HL-60/S4 treated with retinoic acid at 250 ng/mL for 4 days and 3 days (cell line): ENCODE results near the gene ARFRP1.
"Not testable (repeated sequence)": the region's sequence is repeated elsewhere in the genome, so short reads cannot be mapped to it uniquely, and the experiment has no call there.

Experiments used
- in situ Hi-C: fragments of 300-500 bp; cut with MboI; formaldehyde crosslinking; loops from 2 replicates; pipeline ENCODE4 v1.7.0; 2022; ENCODE audit warnings: low sequenced_read_pairs

Gene ARFRP1

GRCh38 chr20:63733579-63734081 lies 25.9 kb upstream of the ARFRP1 start:
- in situ Hi-C loops, result no loop called here

DNA sequence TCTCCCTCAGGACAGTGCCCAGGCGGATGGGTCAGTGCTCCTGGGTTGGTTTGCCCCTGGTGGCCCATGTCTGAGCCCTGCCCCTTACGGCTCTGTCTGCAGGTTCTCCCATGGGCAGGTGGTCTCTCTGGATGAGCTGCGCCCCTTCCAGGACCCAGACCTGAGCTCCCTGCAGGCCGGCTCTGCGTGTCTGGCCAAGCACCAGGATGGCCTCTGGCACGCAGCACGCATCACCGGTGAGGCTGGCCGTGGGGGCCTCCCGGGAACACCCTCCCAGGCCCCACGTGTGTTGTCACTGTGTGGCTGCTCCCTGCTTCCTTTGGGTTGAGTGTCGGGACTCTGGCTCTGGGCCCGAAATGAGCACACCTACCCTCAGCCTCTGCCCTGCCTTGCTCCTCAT lies 25.3 kb upstream of the ARFRP1 start:
- in situ Hi-C loops, result no loop called here

- in situ Hi-C loops, result no loop called here
Measured at GRCh38 chr20:63732118-63733095, 24.6 kb upstream of the ARFRP1 start.

DNA sequence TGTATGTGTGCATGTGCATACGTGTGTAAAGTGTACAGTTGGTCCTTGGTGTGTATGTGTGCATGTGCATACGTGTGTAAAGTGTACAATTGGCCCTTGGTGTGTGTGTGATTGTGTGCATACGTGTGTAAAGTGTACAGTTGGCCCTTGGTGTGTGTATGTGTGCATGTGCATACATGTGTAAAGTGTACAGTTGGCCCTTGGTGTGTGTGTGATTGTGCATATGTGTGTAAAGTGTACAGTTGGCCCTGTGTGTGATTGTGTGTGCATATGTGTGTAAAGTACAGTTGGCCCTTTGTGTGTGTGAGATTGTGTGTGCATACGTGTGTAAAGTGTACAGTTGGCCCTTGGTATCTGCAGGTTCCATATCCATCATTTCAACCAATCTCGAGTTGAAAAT lies 23.6 kb upstream of the ARFRP1 start:
- in situ Hi-C loops, result no loop called here

DNA sequence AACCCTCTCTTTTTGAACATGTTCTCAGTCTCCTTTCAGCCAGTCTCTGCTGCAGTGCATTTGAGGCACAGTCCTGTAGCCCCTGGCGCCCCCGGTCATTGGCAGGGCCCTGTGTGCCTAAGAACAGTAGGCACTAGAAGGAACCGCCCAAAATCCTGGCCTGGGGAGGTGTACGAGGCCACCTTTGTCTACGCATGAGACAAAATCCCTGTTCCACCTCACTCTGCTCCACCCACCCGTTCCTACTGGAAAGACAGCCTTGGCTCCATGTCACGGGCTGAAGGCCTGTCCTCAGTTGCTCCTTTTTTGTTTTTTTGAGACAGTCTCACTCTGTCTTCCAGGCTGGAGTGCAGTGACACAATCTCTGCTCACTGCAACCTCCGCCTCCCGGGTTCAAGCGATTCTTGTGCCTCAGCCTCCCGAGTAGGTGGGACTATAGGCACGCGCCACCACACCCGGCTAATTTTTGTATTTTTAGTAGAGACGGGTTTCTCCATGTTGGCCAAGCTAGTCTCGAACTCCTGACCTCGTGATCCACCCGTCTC lies 22.5 kb upstream of the ARFRP1 start:
- in situ Hi-C loops, result not testable (repeated sequence)

- in situ Hi-C loops, result not testable (repeated sequence)
Measured at GRCh38 chr20:63722967-63723622, 15.3 kb upstream of the ARFRP1 start.

- in situ Hi-C loops, result no loop called here
Measured at GRCh38 chr20:63718996-63719395, 11.2 kb upstream of the ARFRP1 start.

DNA sequence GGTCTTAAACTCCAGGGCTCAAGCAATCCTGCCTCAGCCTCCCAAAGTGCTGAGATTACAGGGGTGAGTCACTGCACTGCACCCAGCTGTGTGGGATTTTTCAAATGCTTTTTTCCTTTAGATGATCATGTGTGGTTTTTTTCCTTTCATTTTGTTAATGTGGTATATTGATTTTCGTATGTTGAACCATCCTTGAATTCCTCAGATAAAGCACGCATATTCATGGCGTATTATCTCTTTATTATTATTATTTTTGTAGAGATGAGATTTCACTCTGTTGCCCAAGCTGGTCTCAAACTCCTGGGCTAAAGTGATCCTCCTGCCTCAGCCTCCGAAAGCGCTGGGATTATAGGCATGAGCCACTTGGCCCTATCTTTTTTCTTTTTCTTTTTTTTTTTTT lies 7.1 kb upstream of the ARFRP1 start:
- in situ Hi-C loops, result no loop called here

- in situ Hi-C loops, result no loop called here
Measured at GRCh38 chr20:63712191-63712590, 4.4 kb upstream of the ARFRP1 start.

- in situ Hi-C loops, result no loop called here
Measured at GRCh38 chr20:63711085-63711645, 3.4 kb upstream of the ARFRP1 start.

DNA sequence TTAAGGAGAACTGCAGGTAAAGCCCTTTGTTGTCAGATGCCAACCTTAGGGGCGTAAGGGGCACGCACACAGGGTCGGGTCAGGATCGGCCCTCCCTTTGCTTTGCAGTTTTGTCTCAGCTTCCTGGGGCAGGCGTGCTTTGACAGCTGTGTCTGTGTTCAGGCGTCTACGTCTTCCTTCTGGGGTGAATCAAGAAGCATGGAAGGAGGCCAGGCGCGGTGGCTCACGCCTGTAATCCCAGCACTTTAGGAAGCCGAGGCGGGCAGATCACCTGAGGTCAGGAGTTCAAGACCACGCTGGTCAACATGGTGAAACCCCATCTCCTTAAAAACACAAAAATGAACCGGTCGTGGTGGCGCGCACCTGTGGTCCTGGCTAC lies 1.4 kb upstream of the ARFRP1 start:
- in situ Hi-C loops, result no loop called here

GRCh38 chr20:63708301-63709148 lies 749 bp upstream of the ARFRP1 start:
- in situ Hi-C loops, result no loop called here

DNA sequence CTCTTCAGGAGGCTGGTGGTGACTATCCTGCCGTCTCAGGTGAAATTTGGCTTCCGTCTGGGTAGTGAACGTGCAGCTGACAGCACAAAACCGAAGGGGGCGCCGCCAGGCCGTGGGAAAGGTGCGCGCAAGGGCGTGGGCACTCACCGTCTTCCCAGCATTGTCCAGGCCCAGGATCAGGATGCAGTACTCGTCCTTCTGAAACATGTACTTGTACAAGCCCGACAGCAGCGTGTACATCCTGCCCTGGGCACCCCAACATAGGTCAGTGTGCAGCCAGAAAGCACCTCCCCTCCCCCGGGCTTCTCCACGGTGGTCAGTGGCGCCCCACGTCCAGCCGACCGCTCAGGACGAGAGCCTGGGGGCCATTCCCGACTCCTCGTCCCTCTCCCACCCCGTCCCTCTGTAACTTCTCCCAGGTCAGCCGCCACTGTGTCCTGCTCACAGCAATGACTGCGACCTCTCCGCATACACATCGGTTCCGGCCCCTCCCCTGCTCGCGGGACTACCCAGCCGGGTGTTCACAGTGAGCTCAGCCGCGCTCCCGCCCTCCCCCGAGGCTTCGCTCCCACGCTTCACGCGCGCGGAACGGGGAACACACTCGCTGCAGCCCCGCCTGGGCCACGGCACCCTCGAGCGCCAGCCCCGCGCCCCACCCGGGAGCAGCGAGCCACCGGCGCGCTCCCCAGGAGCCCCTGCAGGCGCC lies 771 bp downstream of the ARFRP1 start:
- in situ Hi-C loops, result no loop called here

- in situ Hi-C loops, result no loop called here
Measured at GRCh38 chr20:63706027-63706695, 1.6 kb downstream of the ARFRP1 start.

GRCh38 chr20:63705232-63706026 lies 2.3 kb downstream of the ARFRP1 start:
- in situ Hi-C loops, result no loop called here

DNA sequence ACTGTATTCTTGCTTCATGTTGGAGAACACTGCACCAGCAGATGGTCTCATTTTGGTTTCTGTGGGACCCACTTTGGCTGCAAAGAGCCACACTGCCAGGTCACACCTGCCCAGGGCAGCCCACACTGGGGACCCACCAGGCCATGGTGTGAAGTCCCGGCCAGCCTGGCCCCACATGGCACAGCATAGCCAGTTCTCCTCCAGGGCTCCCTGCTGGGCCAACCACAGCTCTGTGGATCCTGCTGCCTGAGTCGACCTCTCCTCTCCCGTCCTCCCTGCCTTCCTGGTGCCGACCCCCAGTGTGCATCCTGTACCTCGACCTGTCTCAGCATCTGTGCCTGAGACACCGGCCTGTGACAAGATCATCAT lies 3.0 kb downstream of the ARFRP1 start:
- in situ Hi-C loops, result no loop called here

DNA sequence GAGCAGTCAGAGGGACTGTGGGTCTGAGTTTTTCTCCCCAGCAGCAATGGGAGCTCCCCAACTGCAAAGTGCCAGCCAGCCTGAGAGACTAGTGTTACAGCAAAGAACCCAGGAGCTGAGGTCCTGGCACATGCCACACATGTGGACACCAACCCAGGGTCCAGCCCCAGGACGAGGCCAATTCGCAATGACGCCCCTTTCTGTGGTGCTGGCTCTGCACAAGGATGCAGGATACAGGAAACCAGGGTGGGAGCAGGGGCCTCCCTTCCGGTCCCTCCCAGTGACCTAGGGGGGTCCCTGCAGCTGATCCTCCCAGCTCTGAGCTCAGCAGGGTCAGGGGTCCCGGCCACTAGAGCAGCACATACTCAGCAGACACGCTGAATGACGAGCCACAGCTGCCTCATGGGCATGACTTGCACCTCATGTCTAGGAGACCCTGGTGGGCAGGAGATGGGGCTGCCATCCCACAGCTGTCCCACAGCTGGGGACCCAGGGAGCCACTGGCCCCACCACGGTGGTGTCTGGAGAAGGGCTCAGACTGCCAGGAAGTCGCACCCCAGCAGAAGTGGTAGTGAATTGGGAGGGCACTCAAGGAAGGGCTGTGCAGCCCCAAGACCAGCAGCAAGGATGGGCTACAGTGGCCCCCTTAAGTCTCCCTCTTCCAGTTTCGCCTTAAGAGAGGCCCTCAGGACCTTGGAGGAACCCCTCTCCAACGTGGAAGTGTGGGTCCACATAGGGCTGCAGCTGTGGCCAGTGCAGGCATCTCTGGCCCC lies 3.6 kb downstream of the ARFRP1 start:
- in situ Hi-C loops, result no loop called here

- in situ Hi-C loops, result no loop called here
Measured at GRCh38 chr20:63703471-63703975, 4.3 kb downstream of the ARFRP1 start.
